NT2/D1 (cell line): ENCODE results near the gene GCN1.

ENCODE experiments used
- SUZ12 ChIP-seq: IDR thresholded peaks from 2 replicates; pipeline ENCODE4 v1.6.1; 2011; ENCODE audit not compliant: insufficient read length, insufficient read depth; ENCODE audit errors: extremely low read depth
- YY1 ChIP-seq: IDR thresholded peaks from 2 replicates; pipeline ENCODE4 v1.6.1; 2011; ENCODE audit not compliant: insufficient read length, insufficient read depth

DNA sequence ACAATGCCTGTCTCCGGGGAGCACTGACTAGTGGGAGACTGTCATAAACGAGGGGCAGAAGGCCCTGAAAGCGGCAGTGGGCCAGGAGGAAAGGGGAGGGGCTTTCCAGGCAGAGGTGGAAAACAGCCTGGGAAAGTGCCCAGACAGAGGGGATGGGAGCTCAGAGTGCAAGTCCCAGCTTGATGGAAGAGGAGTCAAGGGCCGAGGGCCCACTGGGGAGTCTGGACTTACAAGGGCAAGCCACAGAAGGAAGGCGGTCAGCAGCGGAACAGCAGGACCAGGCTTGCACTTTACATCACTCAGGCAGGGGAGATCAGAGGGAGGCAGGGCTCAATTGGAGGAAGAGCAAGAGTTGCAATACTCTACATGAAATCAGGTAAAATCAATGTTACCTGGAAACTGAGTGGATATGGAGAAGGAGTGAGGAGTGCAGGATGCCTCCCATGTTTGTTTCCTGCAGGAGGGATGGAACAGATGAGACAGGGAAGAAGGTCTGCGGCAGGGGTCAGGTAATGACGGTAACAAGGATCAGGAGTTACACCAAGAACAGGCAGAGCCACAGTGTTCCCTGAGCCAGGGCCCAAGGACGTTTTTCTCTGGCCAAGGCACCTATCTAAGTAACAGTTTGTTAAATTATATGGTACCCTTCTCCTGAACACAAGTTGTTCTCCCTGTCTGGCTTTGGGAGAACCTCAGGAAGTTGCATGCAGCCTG is 47.2 kb upstream of the GCN1 start:
- TF ChIP-seq SUZ12, result no peak
- TF ChIP-seq YY1, result no peak
